H7 (cell line): ENCODE results near the gene CARD18. TPM values are rescaled to one million over a fixed set of nuclear protein-coding genes. Genes with fewer than 3 reads are reported as not detected.
"Not testable (repeated sequence)": the region's sequence is repeated elsewhere in the genome, so short reads cannot be mapped to it uniquely, and the experiment has no call there.

ENCODE experiments used
- DNase-seq: peaks from one replicate; pipeline ENCODE4 v3.0.0; 2012
- H3K27me3 ChIP-seq: 2 replicates; pipeline ENCODE4 v1.6.0; 2011; ENCODE audit warnings: mild to moderate bottlenecking, low read length; ENCODE audit not compliant: control insufficient read depth, insufficient read depth
- H3K36me3 ChIP-seq: replicated peaks from 2 replicates; pipeline ENCODE4 v1.5.1; 2011; ENCODE audit warnings: low read length; ENCODE audit not compliant: control insufficient read depth, insufficient read depth
- H3K4me3 ChIP-seq: 2 replicates; pipeline ENCODE4 v1.5.1; 2011; ENCODE audit warnings: low read depth, mild to moderate bottlenecking, control low read depth, low read length, moderate library complexity; ENCODE audit not compliant: insufficient read depth
- total RNA-seq: library from RNA; depleted of rRNA; stranded (reverse); fragments of >200 nt; shearing (Covaris generic); gene quantifications from 2 replicates; pipeline ENCODE4 v1.2.3, GENCODE V29; 2014; rRNA removed

Gene CARD18
- total RNA-seq, 1 experiment from 2014 or later, result not detected

- no peaks in the 10 kb centered on the region for H3K36me3 ChIP-seq
- H3K4me3 ChIP-seq, result no peak overlapping the region
- no peaks in the 10 kb centered on the region for H3K27me3 ChIP-seq
- DNase-seq, result no peak
Measured at GRCh38 chr11:105109321-105109720, 30.2 kb downstream of the CARD18 start.

GRCh38 chr11:105108247-105108646 is 31.3 kb downstream of the CARD18 start:
- no peak for DNase-seq
- Histone ChIP-seq H3K4me3 (no peak overlapping the region), H3K27me3 (no peaks in the 10 kb centered on the region), H3K36me3 (no peaks in the 10 kb centered on the region)

GRCh38 chr11:105107226-105107825 is 32.2 kb downstream of the CARD18 start:
- H3K36me3 ChIP-seq, DNase-seq, H3K4me3 ChIP-seq, H3K27me3 ChIP-seq: not testable (repeated sequence)

- H3K36me3 ChIP-seq, result no peaks in the 10 kb centered on the region
- no peak overlapping the region for H3K4me3 ChIP-seq
- DNase-seq, result no peak
- H3K27me3 ChIP-seq, result no peaks in the 10 kb centered on the region
Measured at GRCh38 chr11:105106140-105106539, 33.4 kb downstream of the CARD18 start.

GRCh38 chr11:105104292-105104691 is 35.3 kb downstream of the CARD18 start:
- Histone ChIP-seq H3K27me3 (no peaks in the 10 kb centered on the region), H3K36me3 (no peaks in the 10 kb centered on the region), H3K4me3 (no peak overlapping the region)
- no peak for DNase-seq

- Histone ChIP-seq H3K36me3 (no peaks in the 10 kb centered on the region), H3K4me3 (no peak overlapping the region)
- no peak for DNase-seq
Measured at GRCh38 chr11:105103336-105103735, 36.2 kb downstream of the CARD18 start.

GRCh38 chr11:105102079-105102581 is 37.4 kb downstream of the CARD18 start:
- H3K27me3 ChIP-seq, H3K36me3 ChIP-seq, DNase-seq, H3K4me3 ChIP-seq: not testable (repeated sequence)

More at GRCh38 chr11:105103336-105103735, 36.2 kb downstream of the CARD18 start:
- no peaks in the 10 kb centered on the region for H3K27me3 ChIP-seq

GRCh38 chr11:105100981-105101630 is 38.5 kb downstream of the CARD18 start:
- Histone ChIP-seq H3K4me3 (no peak overlapping the region), H3K36me3 (no peaks in the 10 kb centered on the region), H3K27me3 (no peaks in the 10 kb centered on the region)
- DNase-seq, result no peak

- no peak for DNase-seq
- no peak overlapping the region for H3K4me3 ChIP-seq
- H3K27me3 ChIP-seq, result no peaks in the 10 kb centered on the region
- no peaks in the 10 kb centered on the region for H3K36me3 ChIP-seq
Measured at GRCh38 chr11:105100206-105100605, 39.4 kb downstream of the CARD18 start.

GRCh38 chr11:105099594-105099993 is 40.0 kb downstream of the CARD18 start:
- H3K4me3 ChIP-seq, H3K36me3 ChIP-seq, H3K27me3 ChIP-seq, DNase-seq: not testable (repeated sequence)

GRCh38 chr11:105092256-105093239 is 47.0 kb downstream of the CARD18 start:
- no peak overlapping the region for H3K4me3 ChIP-seq
- no peaks in the 10 kb centered on the region for H3K36me3 ChIP-seq
- no peak for DNase-seq
- H3K27me3 ChIP-seq, result no peaks in the 10 kb centered on the region

Other genes with a start within 250 kb of the CARD18 start
- not detected in 2 replicates for gene CASP12, start 241.3 kb downstream of the CARD18 start, total RNA-seq
- not detected in 2 replicates for gene CASP4, start 171.2 kb downstream of the CARD18 start, total RNA-seq
- not detected in 2 replicates for gene CASP5, start 116.6 kb downstream of the CARD18 start, total RNA-seq
- gene CASP1, start 104.6 kb downstream of the CARD18 start, total RNA-seq, result not detected in 2 replicates
- gene CARD16, start 94.4 kb downstream of the CARD18 start, total RNA-seq, result not detected in 2 replicates